Uterus (tissue), 2 donors: ENCODE measurements around the gene ALDH3B1.

ENCODE experiments used
- POLR2A ChIP-seq, 2 donors: fragments of 450-650 bp; IDR thresholded peaks; one replicate each; pipeline ENCODE4 v1.6.1; 2016; ENCODE audit warnings: antibody characterized with exemption in 2 of 2, mild to moderate bottlenecking in 1 of 2, moderate library complexity in 1 of 2
- TF ChIP-seq, protein P1 (sequence below), 4 experiments: fragments of 200-600 bp in 2 of 4; fragments of 450-650 bp in 2 of 4; sonication (generic) in 2 of 4; IDR thresholded peaks; one replicate each; pipeline ENCODE4 v1.5.1; 2016 to 2019; ENCODE audit warnings: antibody characterized with exemption in 4 of 4, mild to moderate bottlenecking in 2 of 4, moderate library complexity in 1 of 4

DNA sequence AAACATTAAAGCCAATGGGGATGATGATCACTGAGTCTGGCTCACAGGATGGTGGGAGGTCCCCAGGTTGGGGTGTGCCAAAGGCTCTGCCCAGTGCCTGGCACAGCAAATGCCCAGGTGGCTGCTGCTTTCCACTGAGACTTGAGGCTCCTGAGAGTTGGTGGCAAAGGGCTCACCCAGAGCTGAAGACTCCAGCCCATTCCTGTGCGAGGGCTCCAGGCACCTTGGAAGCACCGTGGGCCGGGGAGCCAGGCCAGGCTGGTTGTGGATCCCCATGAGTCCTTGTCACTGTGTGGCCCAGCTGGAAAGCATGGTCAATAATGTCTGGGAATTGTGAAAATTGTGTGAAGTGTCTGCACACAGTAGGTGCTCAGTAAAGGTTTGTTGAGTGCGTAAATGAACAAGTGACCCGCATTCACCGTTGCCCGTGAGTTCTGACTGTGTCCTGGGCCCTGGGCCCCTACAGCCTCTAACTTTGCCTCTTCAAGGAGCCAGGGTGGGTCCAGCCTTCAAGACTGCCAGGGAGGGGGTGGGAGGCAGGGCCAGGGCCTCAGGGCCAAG lies 3.4 kb upstream of the ALDH3B1 start:
- TF ChIP-seq, protein P1, sequence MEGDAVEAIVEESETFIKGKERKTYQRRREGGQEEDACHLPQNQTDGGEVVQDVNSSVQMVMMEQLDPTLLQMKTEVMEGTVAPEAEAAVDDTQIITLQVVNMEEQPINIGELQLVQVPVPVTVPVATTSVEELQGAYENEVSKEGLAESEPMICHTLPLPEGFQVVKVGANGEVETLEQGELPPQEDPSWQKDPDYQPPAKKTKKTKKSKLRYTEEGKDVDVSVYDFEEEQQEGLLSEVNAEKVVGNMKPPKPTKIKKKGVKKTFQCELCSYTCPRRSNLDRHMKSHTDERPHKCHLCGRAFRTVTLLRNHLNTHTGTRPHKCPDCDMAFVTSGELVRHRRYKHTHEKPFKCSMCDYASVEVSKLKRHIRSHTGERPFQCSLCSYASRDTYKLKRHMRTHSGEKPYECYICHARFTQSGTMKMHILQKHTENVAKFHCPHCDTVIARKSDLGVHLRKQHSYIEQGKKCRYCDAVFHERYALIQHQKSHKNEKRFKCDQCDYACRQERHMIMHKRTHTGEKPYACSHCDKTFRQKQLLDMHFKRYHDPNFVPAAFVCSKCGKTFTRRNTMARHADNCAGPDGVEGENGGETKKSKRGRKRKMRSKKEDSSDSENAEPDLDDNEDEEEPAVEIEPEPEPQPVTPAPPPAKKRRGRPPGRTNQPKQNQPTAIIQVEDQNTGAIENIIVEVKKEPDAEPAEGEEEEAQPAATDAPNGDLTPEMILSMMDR (IDR thresholded peaks at IDR 0.05), result no peak
- no peak for TF ChIP-seq POLR2A (IDR thresholded peaks at IDR 0.05)
